Activated CD4-positive, alpha-beta T cell treated with anti-CD3 and anti-CD28 coated beads, Interleukin-2, amount 10 ng/mL, durations not matched to agents 7 days and 5 days (primary cell): Measurements from ENCODE around the gene LEF1. TPM values are rescaled to one million over a fixed set of nuclear protein-coding genes. Genes with fewer than 3 reads are reported as not detected.

Experiments
- CTCF ChIA-PET: fragments of 350-600 bp; sonication (Branson Sonifier 250); formaldehyde crosslinking; loops from one replicate; lab custom pipeline; 2021; ENCODE audit warnings: antibody characterized with exemption; lab: Charles Lee
- POLR2A ChIA-PET: fragments of 350-600 bp; sonication (Branson Sonifier 250); formaldehyde crosslinking; loops from one replicate; lab custom pipeline; 2021; ENCODE audit warnings: antibody characterized with exemption; lab: Charles Lee
- DNase-seq: peaks from one replicate; pipeline ENCODE4 v3.0.0-alpha.2; 2020
- H3K27ac Mint-ChIP-seq: one replicate; pipeline ENCODE4 v1.8.0; 2021; ENCODE audit warnings: mild to moderate bottlenecking, moderate library complexity, mixed read lengths
- H3K27me3 Mint-ChIP-seq: one replicate; pipeline ENCODE4 v1.8.0; 2021; ENCODE audit warnings: mixed read lengths
- H3K36me3 Mint-ChIP-seq: one replicate; pipeline ENCODE4 v1.8.0; 2021; ENCODE audit warnings: low read depth, mixed read lengths
- H3K4me1 Mint-ChIP-seq: one replicate; pipeline ENCODE4 v1.8.0; 2021; ENCODE audit warnings: mixed read lengths
- H3K4me3 Mint-ChIP-seq: one replicate; pipeline ENCODE4 v1.8.0; 2021; ENCODE audit warnings: mild to moderate bottlenecking, moderate library complexity, mixed read lengths
- H3K9me3 Mint-ChIP-seq: one replicate; pipeline ENCODE4 v1.8.0; 2021; ENCODE audit warnings: mixed read lengths
- total RNA-seq, 2 experiments: library from RNA; stranded (reverse); gene quantifications; one replicate each; pipeline ENCODE4 v1.2.3, GENCODE V29; 2021

Gene LEF1
- total RNA-seq = 100 to 1,000 TPM; 386 to 498 TPM

DNA sequence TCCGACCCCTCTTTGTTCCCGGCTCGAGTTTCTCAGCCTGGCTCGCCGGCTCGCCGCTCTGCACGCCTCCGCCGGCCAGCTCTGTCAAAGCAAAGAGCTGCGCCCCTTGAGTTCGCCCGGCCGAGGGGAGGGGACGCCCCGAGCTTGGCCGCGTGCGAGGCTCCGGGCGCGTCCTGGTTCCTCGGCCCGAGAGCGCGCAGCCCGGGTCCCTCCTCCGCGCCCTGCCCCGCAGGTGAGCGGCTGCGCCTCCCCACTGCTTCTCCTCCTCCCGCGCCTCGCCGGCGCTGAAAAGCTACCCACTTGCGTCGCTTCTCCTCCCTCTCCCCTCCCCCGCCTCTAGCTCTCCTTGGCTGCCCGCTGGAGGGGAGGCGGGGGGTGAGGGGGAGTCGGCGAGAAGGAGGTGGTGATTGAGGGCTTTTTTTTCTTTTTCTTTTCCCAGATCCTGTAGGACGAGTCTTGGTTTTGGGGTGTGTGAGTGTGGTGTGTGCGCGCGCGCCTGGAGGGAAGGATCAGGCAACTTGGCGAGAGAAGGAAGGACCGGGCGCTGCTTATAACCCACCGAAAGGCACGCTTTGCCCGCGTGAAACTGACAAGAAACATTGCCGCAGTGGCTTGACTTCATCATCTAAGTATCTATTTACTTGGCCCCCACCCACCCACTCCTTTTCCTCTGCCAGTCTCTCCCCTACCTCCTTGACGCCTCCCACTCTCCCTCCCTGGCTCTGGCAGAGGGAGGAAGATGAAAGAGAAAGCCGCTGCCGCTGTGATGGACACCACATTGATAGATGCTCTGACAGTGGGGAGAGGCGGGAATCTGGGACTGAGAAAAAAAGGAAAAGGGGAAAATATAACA lies at the start of gene LEF1:
TSS of gene LEF1 (minus strand) at position 262 of the 853 bp plus-strand sequence. CDS start 1,165 bp downstream, outside the sequence.
- POLR2A ChIA-PET = interaction anchor here (0.6 to 1.1 kb wide), 3 partner anchors 12 to 142 kb away, joined by 3 to 4 read pairs (median 3); no protein-coding TSS in a partner anchor
- Mint-ChIP-seq H3K27me3 (peaks cover 21% of the 10 kb centered on the region), H3K4me3 (peak within 1 kb of the TSS; percentile 88), H3K9me3 (no peaks in the 10 kb centered on the region), H3K36me3 (peaks cover 31% of the 10 kb centered on the region), H3K27ac (peak within 1 kb of the TSS; percentile 95), H3K4me1 (peaks cover 33% of the 10 kb centered on the region)
- peak; percentile 80 for DNase-seq
- CTCF ChIA-PET = interaction anchor here (0.6 to 1.2 kb wide), 5 partner anchors 18 to 133 kb away, joined by 3 to 4 read pairs (median 4); no protein-coding TSS in a partner anchor

DNA sequence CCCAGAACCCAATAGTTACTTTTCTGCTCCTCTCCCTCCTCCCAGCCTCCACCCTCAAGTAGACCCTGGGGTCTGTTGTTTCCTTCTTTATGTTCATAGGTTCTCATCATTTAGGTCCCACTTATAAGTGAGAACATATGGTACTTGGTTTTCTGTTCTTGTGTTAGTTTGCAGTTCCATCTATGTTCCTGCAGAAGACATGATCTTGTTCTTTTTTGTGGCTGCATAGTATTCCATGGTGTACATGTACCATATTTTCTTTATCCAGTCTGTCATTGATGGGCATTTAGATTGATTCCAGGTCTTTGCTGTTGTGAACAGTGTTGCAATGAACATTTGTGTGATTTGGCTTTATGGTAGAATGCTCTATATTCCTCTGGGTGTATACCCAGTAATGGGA lies 47.8 kb upstream of the LEF1 start:
- H3K36me3 Mint-ChIP-seq = peaks cover 3% of the 10 kb centered on the region
- H3K27me3 Mint-ChIP-seq = no peaks in the 10 kb centered on the region
- DNase-seq = no peak
- CTCF ChIA-PET = interaction anchor here (0.8 kb wide), 1 partner anchor 356 kb away, joined by 3 read pairs; no protein-coding TSS in a partner anchor
- POLR2A ChIA-PET = no interaction called here
- no peak overlapping the region for H3K4me3 Mint-ChIP-seq
- H3K9me3 Mint-ChIP-seq = peaks cover 5% of the 10 kb centered on the region
- no peak overlapping the region for H3K27ac Mint-ChIP-seq
- peaks cover 2% of the 10 kb centered on the region for H3K4me1 Mint-ChIP-seq

DNA sequence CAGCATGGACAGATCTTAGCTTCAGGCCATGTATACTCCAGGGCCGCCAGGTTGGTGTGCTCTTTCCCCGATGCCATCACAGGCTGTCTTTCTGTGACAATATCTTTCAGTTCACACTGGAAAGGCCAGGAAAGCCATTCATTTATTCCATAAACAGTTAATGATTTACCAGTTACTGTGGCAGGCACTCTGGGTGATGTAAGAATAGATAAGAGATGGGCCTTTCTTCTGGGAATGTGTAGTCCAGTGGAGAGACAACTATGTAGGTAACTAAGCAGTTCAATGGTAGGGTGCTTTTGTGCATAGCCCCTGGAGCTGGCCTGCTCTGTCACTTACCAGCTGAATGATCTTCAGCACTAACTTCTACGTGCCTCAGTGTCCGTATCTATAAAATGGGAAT lies 46.3 kb upstream of the LEF1 start:
- POLR2A ChIA-PET = no interaction called here
- H3K4me1 Mint-ChIP-seq = peaks cover 2% of the 10 kb centered on the region
- CTCF ChIA-PET = no interaction called here
- no peak for DNase-seq
- peaks cover 3% of the 10 kb centered on the region for H3K36me3 Mint-ChIP-seq
- no peaks in the 10 kb centered on the region for H3K27me3 Mint-ChIP-seq
- H3K9me3 Mint-ChIP-seq = peaks cover 8% of the 10 kb centered on the region
- no peak overlapping the region for H3K4me3 Mint-ChIP-seq
- no peak overlapping the region for H3K27ac Mint-ChIP-seq

DNA sequence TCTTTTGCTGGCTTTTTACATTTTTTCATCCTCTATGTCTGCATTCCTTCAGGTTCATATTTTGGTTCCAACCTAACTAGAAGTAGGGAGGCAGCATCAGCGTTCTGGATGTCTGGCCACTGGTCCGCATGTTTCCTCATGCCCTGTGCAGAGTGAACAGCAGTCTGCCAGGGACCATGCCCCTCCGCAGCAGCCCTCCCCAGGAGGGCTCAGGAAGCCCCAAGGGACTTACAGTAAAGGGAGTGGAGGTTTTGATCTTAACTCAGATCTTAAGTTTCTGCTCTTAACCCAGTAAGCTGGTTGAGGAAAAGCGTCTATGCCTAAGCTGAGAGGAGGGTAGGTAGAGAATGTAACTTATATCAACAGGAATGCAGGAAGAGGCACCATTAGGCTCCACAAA lies 45.0 kb upstream of the LEF1 start:
- Mint-ChIP-seq H3K4me3 (no peak overlapping the region), H3K27me3 (no peaks in the 10 kb centered on the region), H3K36me3 (peaks cover 3% of the 10 kb centered on the region), H3K9me3 (peaks cover 8% of the 10 kb centered on the region), H3K27ac (no peak overlapping the region), H3K4me1 (peaks cover 2% of the 10 kb centered on the region)
- ChIA-PET CTCF (no interaction called here), POLR2A (no interaction called here)
- DNase-seq = no peak

DNA sequence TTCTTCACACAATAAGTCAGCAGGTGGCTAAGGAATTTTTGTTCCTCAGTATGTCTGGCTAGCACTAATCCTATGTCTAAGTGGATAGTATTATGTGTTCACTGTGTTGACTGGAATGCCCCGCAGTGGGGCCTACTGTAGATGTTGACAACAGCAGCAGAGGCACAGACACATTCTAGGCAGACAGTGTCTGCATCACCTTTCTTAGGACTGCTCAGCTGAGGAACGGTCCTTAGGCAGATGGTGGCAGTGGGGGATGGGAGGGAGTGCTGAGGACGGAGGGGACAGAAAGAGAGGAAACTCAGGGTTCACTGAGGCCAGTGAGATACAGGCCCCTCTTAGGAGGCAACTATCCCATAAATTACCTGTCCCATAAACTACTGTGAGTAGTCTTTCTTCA lies 44.6 kb upstream of the LEF1 start:
- H3K4me3 Mint-ChIP-seq = no peak overlapping the region
- H3K27ac Mint-ChIP-seq = no peak overlapping the region
- H3K36me3 Mint-ChIP-seq = peaks cover 3% of the 10 kb centered on the region
- H3K9me3 Mint-ChIP-seq = peaks cover 8% of the 10 kb centered on the region
- CTCF ChIA-PET = no interaction called here
- H3K27me3 Mint-ChIP-seq = no peaks in the 10 kb centered on the region
- peaks cover 2% of the 10 kb centered on the region for H3K4me1 Mint-ChIP-seq
- no peak for DNase-seq
- POLR2A ChIA-PET = no interaction called here

DNA sequence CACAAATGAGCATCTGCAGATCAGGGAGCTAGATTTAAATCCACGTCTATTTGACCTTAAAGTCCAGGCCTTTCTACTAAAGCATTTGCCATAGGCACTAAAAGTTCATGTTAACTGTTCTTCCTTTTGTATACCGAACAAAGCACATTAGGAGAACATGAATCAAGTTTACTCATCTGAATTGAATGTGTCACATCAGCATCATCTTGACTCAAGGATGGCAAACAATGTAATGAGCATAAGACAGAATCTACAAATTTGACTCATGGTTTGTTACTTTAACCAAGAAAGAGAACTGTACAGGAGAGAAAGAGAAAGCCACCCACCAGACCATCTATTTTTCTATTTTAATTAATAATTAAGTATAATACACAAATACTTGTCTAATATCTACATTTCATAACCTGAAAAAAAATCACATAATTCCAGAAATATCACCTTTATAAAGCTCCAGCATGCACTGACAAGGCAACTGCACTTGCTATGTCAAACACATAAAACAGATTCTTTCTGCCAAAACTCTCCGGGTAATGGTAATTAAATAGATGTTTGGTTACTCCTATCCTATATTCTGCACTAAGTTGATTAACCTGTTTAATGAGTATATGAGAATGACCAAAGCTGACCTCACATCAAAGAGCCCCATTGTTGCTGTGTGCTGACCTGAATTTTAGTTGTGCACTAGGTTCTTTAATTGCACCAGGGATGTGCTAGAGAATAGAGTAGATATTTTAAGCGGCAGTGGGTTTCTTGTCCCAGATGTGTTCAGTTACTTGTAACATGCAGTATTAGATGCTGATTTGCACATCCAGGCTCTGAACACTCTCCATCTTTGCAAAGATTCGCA lies 42.5 kb upstream of the LEF1 start:
- H3K4me3 Mint-ChIP-seq = no peak overlapping the region
- peaks cover 3% of the 10 kb centered on the region for H3K9me3 Mint-ChIP-seq
- peaks cover 2% of the 10 kb centered on the region for H3K4me1 Mint-ChIP-seq
- ChIA-PET CTCF (no interaction called here), POLR2A (no interaction called here)
- no peaks in the 10 kb centered on the region for H3K36me3 Mint-ChIP-seq
- no peaks in the 10 kb centered on the region for H3K27me3 Mint-ChIP-seq
- DNase-seq = no peak
- H3K27ac Mint-ChIP-seq = no peak overlapping the region

DNA sequence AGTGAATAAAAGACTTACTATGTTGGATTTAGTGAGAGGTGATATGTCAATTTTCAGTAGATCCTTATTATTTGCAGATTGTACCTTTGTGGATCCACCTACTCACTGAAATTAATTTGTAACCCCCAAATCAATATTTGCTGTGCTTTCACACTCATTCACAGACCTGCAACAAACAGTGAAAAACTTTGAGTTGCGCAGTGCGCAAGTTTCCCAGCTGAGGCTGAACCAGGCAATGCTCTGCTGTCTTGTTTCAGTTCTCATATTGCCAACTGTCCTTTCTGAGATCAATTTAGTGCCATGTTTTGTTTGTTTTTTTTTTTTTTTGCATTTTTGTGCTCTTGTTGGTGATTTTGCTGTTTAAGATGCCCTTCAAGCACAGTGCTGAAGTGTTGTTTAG lies 40.8 kb upstream of the LEF1 start:
- no peaks in the 10 kb centered on the region for H3K36me3 Mint-ChIP-seq
- peaks cover 13% of the 10 kb centered on the region for H3K4me1 Mint-ChIP-seq
- CTCF ChIA-PET = interaction anchor here (0.6 to 0.7 kb wide), 2 partner anchors 8 to 70 kb away, joined by 3 read pairs; no protein-coding TSS in a partner anchor
- DNase-seq = no peak
- no peaks in the 10 kb centered on the region for H3K27me3 Mint-ChIP-seq
- POLR2A ChIA-PET = no interaction called here
- H3K27ac Mint-ChIP-seq = no peak overlapping the region
- H3K4me3 Mint-ChIP-seq = no peak overlapping the region
- H3K9me3 Mint-ChIP-seq = peaks cover 3% of the 10 kb centered on the region

DNA sequence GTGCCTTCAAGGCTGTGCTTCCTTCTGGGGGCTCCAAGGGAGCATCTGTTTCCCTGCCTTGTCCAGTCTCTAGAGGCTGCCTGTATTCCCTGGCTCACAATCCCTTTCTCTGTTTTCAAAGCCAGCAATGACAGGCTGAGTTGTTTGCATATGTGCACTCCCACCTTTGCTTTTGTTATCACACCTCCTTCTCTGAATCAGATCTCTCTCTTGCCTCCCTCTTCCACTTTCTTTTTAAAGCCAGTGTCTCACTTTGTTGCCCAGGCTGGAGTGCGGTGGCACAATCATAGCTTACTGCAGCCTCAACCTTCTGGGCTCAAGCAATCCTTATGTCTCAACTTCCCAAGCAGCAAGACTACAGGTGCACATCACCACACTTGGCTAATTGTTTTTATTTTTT lies 37.1 kb upstream of the LEF1 start:
- H3K36me3 Mint-ChIP-seq = peaks cover 10% of the 10 kb centered on the region
- no peak overlapping the region for H3K4me3 Mint-ChIP-seq
- peaks cover under 1% of the 10 kb centered on the region for H3K9me3 Mint-ChIP-seq
- peaks cover 21% of the 10 kb centered on the region for H3K4me1 Mint-ChIP-seq
- DNase-seq = no peak
- no peaks in the 10 kb centered on the region for H3K27me3 Mint-ChIP-seq
- H3K27ac Mint-ChIP-seq = no peak overlapping the region
- ChIA-PET CTCF (no interaction called here), POLR2A (no interaction called here)

DNA sequence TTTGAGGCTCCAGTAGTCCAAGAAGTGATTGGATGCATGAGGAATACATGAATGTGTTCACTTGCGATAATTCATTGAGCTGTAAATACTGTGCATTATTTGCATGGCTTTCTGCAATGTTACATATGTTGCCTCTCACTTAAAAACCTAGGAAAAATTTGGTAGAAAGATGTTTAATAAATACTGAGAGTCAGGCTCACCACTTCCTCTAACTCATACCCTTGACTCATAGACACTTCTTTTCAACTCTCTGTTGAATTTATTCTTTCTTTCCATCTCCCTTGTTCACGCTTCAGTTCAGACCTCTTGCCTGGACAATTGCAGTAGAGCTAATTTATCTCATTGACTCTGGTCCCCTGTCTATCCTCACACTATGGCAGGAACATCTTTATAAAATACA lies 35.8 kb upstream of the LEF1 start:
- no peak for DNase-seq
- ChIA-PET CTCF (no interaction called here), POLR2A (no interaction called here)
- peaks cover 21% of the 10 kb centered on the region for H3K4me1 Mint-ChIP-seq
- H3K4me3 Mint-ChIP-seq = no peak overlapping the region
- no peak overlapping the region for H3K27ac Mint-ChIP-seq
- no peaks in the 10 kb centered on the region for H3K9me3 Mint-ChIP-seq
- H3K36me3 Mint-ChIP-seq = peaks cover 10% of the 10 kb centered on the region
- H3K27me3 Mint-ChIP-seq = no peaks in the 10 kb centered on the region

DNA sequence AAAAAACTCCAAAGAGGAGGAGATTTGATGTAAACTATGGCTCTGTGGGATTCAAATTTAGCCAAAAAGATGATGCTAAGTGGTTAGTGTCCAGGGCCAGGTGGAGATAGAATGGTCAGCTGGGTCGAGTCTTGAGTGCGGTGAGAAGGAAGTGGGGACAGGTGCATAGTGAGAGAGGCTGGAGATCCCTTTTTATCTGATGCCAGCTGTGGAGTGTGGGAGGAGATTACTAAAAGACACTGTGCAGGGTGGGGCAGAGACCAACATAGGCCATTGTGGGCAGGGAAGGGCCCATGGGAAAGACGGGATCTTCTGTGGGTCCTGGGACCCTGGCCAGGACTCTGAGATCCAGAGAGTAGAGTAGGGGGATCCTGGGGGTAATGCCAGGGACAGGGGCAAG lies 34.6 kb upstream of the LEF1 start:
- no peak overlapping the region for H3K4me3 Mint-ChIP-seq
- no peaks in the 10 kb centered on the region for H3K27me3 Mint-ChIP-seq
- ChIA-PET POLR2A (no interaction called here), CTCF (interaction anchor here (0.6 to 0.7 kb wide), 2 partner anchors 14 to 69 kb away, joined by 4 to 5 read pairs; no protein-coding TSS in a partner anchor)
- H3K9me3 Mint-ChIP-seq = no peaks in the 10 kb centered on the region
- no peak for DNase-seq
- H3K36me3 Mint-ChIP-seq = peaks cover 10% of the 10 kb centered on the region
- no peak overlapping the region for H3K27ac Mint-ChIP-seq
- H3K4me1 Mint-ChIP-seq = peaks cover 21% of the 10 kb centered on the region

DNA sequence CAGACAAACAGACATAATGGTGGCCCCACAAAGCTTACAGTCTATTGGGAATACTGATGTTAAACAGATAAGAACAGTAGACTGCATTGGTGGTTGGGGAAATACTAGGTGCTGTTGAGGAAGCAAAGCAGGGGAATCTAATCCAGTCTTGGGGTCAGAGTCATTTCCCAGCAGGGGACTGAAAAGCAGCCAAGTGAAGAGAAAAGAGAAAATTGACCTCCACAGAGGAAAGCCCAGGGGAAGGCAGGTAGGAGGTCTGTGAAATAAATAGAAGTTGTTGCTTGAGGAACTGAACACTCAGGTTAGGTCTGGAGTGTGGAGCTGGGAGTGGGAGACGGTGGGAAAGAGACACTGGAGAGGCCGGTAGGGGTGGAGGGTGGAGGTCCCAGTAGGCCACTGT lies 33.0 kb upstream of the LEF1 start:
- peaks cover 10% of the 10 kb centered on the region for H3K36me3 Mint-ChIP-seq
- no peaks in the 10 kb centered on the region for H3K9me3 Mint-ChIP-seq
- ChIA-PET CTCF (no interaction called here), POLR2A (no interaction called here)
- DNase-seq = no peak
- no peaks in the 10 kb centered on the region for H3K27me3 Mint-ChIP-seq
- H3K4me3 Mint-ChIP-seq = no peak overlapping the region
- no peak overlapping the region for H3K27ac Mint-ChIP-seq
- peaks cover 21% of the 10 kb centered on the region for H3K4me1 Mint-ChIP-seq

DNA sequence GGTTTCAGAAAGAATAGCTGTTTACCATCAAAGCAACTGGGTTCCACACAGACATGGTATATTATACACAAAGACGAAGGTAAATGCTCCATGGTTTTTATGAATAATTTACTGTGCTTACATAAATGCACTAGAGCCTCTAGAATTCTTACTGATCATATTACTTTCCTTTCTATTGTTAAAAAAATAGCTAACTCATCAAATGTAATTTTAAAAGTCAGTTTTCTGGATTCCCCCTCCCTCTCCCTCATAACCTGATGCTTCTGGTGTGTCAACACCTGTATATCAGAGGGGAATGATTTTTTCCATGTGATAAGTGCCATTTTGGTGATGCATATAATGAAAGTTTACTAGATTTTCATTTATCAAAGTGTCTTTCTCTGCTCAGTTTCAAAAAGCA lies 31.1 kb upstream of the LEF1 start:
- ChIA-PET POLR2A (interaction anchor here (0.6 kb wide), 1 partner anchor 24 kb away, joined by 6 read pairs; no protein-coding TSS in a partner anchor), CTCF (no interaction called here)
- no peaks in the 10 kb centered on the region for H3K9me3 Mint-ChIP-seq
- no peak overlapping the region for H3K4me3 Mint-ChIP-seq
- no peaks in the 10 kb centered on the region for H3K27me3 Mint-ChIP-seq
- no peak for DNase-seq
- H3K27ac Mint-ChIP-seq = no peak overlapping the region
- peaks cover 10% of the 10 kb centered on the region for H3K36me3 Mint-ChIP-seq
- peaks cover 14% of the 10 kb centered on the region for H3K4me1 Mint-ChIP-seq
